GM19239 (cell line): ENCODE measurements around the gene SCN4A.
"Not testable (repeated sequence)": the region's sequence is repeated elsewhere in the genome, so short reads cannot be mapped to it uniquely, and the experiment has no call there.

Experiments
- DNase-seq: peaks from one replicate; pipeline ENCODE4 v3.0.0; 2011; ENCODE audit warnings: low spot score; ENCODE audit not compliant: insufficient read length
- FAIRE-seq: peaks from 2 replicates; lab custom pipeline; 2011; peaks lifted over from hg19 to GRCh38; lab: Jason Lieb, UNC

SCN4A gene

DNA sequence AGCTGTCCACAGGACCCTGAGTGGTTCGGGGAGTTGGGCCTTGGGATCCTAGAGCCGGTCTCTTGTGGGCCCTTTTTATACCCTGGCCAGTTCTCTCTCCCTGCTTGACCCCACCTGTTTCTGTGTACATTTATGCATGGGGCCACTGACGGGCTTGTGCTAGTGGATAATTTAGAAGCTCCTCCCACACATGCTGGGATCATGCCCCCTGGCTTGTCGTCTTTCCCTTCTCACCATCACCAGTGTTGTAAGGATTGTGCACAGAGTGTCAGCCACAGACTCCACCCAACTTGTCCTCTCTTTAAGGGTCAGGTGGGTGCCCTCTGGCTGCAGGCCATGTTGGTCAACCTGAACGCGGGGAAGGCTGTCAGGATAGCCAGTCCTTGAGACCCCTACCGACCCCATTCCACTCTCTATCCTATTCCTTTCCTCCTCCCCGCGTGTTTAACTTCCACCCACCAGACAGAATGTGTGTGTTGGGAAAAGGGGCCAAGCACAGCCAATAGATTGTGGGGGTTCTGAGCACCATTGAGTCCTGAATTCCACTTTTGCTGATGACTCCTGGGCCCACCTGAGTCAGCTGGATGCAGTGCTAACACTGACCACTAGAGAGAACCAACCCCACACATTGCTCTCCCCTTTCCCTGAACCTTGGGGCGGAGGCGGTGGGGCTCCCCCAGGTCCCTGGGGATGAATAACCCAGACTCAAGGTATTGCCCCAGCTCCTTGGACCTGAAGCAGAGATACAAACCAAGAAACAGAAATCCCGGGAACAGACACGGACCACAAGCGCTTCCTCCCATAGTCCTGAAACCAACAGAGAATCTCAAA, 76.0 kb downstream of the SCN4A start, which contains the start of gene CSH1:
TSS of gene CSH1 (minus strand) at position 51 of the 831 bp plus-strand sequence. CDS start 63 bp downstream, outside the sequence.
- not testable (repeated sequence) for FAIRE-seq, DNase-seq

DNA sequence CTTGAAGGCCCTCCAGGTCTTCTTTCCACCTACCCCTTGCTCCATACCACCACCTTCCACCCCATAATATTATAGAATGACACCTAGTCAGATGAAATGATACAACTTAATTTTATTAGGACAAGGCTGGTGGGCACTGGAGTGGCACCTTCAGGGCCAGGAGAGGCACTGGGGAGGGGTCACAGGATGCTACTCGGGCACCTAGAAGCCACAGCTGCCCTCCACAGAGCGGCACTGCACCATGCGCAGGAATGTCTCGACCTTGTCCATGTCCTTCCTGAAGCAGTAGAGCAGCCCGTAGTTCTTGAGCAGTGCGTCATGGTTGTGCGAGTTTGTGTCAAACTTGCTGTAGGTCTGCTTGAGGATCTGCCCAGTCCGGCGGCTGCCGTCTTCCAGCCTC, 77.9 kb downstream of the SCN4A start:
- not testable (repeated sequence) for FAIRE-seq, DNase-seq

DNA sequence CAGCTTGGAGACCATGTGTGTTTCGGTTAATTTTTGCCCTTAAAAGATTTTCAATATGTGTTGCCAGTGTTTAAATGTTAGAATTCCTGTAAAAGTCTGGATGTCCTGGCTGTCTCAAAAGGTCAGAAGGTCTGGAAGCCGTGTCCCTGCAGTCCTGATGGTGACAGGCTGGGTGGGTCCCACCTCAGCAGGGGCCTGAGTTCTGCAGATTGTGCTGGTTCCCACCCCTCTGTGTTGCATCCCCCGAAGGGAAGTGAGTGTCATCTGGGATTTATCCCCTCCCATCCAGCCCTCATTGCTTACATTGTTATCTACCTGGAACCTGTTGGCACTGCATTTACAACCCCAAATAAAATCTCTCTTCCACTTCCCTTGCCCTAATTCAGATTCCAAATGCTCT, 78.7 kb downstream of the SCN4A start:
- not testable (repeated sequence) for FAIRE-seq, DNase-seq

DNA sequence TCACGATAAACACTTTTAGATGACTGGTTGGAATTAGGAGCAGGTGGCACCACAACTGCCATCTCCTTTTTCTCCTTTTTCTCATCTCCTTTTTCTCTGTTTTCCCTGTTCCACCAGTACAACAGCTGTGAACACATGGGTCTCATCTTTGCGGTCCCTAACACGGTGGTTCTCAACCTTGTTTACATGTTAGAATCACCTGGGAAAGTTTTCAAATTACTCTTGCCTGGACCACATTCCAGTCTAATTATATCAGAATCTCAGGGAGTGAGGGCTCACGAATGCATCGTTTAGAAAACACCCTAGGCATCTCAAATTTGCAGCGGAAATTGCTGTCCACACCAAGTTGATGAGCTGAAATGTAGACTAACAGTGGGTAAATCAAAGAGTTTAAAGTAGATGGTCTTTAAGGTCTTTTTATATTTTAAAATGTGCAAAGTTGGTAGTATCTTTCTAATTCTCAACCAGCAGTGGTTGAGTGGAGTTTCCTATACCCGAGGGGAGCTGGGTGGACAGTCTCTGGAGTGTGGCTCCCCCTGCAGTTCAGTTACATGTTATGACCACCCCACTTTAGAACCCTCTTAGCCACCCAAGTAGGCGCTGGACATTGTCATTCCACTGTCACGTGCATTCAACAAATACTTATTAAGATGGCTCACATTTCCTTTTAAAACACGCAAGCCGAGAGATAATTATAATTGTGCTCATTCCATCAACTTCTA, 80.2 kb downstream of the SCN4A start:
- FAIRE-seq, DNase-seq: not testable (repeated sequence)

DNA sequence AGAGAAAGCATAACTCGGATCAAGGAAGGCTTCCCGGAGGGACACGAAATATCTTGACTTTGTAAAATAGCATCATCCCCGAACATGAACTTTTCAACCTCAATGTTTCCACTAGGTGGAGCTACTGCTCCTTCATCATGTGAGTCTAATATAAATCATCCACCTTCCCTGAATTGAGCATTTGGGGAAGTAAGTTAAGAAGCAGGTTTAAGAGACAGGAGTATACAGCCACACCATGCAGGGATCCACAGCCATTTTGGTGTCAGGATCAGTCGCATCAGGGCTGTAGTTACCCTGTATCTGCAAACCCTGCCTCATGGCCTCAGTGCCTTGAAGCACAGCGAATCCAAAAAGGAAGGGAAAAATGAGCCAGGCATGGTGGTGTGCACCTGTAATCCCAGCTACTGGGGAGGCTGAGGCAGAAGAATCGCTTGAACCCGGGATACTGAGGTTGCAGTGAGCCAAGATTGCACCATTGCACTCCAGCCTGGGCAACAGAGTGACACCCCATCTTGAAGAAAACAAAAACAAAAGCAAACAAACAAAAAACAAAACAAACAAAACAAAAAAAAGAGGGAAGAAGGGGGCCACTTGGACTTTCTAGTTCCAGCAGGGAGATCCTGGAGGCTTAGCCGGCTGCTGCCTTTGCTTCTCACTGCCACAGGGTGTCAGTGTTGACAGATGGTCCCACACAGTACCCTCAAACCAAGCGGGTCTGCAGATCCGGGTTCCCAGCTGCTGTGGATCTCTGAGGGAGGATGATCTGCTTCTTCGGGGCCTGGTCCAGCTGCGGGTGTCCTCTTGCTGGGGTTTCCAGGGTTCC, 83.5 kb downstream of the SCN4A start:
- FAIRE-seq: peak; percentile 79
- not testable (repeated sequence) for DNase-seq
